BJ (cell line): Measurements from ENCODE around the gene SETD3. TPM values are rescaled to one million over a fixed set of nuclear protein-coding genes. Genes with fewer than 3 reads are reported as not detected.

Experiments used
- CTCF ChIA-PET: fragments of 350-600 bp; formaldehyde crosslinking; extraction: SDS; loops from one replicate; lab custom pipeline; 2021; ENCODE audit warnings: antibody characterized with exemption, inconsistent platforms; lab: Yijun Ruan, JAX
- POLR2A ChIA-PET: fragments of 300-600 bp; sonication (Branson Sonifier 250); formaldehyde crosslinking; extraction: SDS; loops from one replicate; lab custom pipeline; 2021; ENCODE audit warnings: antibody characterized with exemption; lab: Charles Lee
- DNase-seq: peaks from one replicate; pipeline ENCODE4 v3.0.0-alpha.2; 2011; ENCODE audit warnings: low read depth
- H3K27me3 ChIP-seq: 2 replicates; pipeline ENCODE4 v1.6.0; 2011; ENCODE audit warnings: low read length; ENCODE audit not compliant: control insufficient read depth, insufficient read depth
- H3K36me3 ChIP-seq: 2 replicates; pipeline ENCODE4 v1.5.1; 2011; ENCODE audit warnings: low read length; ENCODE audit not compliant: control insufficient read depth, insufficient read depth
- H3K4me3 ChIP-seq: 2 replicates; pipeline ENCODE4 v1.5.1; 2011; ENCODE audit warnings: low read depth, mild to moderate bottlenecking, control low read depth, low read length
- CTCF ChIP-seq: IDR thresholded peaks from 2 replicates; pipeline ENCODE4 v1.5.1; 2011; ENCODE audit warnings: low read depth, mild to moderate bottlenecking, control low read depth, inconsistent platforms, low read length, moderate library complexity; ENCODE audit not compliant: insufficient read depth
- polyA plus RNA-seq: library from polyadenylated mRNA; depleted of rRNA; stranded (reverse); fragments of >200 nt; gene quantifications from 2 replicates; pipeline ENCODE4 v1.2.3, GENCODE V29; 2011

SETD3 gene
- polyA plus RNA-seq, 1 experiment, result 20.2 TPM

- no peak for DNase-seq
- ChIA-PET POLR2A (no interaction called here), CTCF (interaction anchor here (0.6 to 2.8 kb wide), 3 partner anchors 8 to 153 kb away, joined by 3 to 14 read pairs (median 3); no protein-coding TSS in a partner anchor)
- no peaks in the 10 kb centered on the region for H3K27me3 ChIP-seq
- TF ChIP-seq CTCF, result no peak
- H3K4me3 ChIP-seq, result no peak overlapping the region
- peaks cover 9% of the 10 kb centered on the region; the same call in 1 of the 2 replicates for H3K36me3 ChIP-seq
Observed at GRCh38 chr14:99519347-99519881, 38.8 kb upstream of the SETD3 start.

GRCh38 chr14:99518441-99519346 is 38.0 kb upstream of the SETD3 start:
- TF ChIP-seq CTCF, result peak; percentile 97
- ChIA-PET POLR2A (no interaction called here), CTCF (interaction anchor here (1.0 to 2.8 kb wide), 8 partner anchors 9 to 114 kb away, joined by 3 to 14 read pairs (median 6); no protein-coding TSS in a partner anchor)
- no peak for DNase-seq
- H3K36me3 ChIP-seq, result peaks cover 11% of the 10 kb centered on the region; the same call in 1 of the 2 replicates
- no peaks in the 10 kb centered on the region for H3K27me3 ChIP-seq
- no peak overlapping the region for H3K4me3 ChIP-seq

GRCh38 chr14:99517643-99518381 is 37.2 kb upstream of the SETD3 start:
- Histone ChIP-seq H3K4me3 (no peak overlapping the region), H3K27me3 (no peaks in the 10 kb centered on the region), H3K36me3 (peaks cover 17% of the 10 kb centered on the region)
- no peak for DNase-seq
- TF ChIP-seq CTCF, result no peak
- ChIA-PET CTCF (interaction anchor here (0.6 to 2.8 kb wide), 11 partner anchors 10 to 115 kb away, joined by 3 to 14 read pairs (median 4); no protein-coding TSS in a partner anchor), POLR2A (interaction anchor here (0.5 kb wide), 1 partner anchor 361 kb away, joined by 4 read pairs; no protein-coding TSS in a partner anchor)

GRCh38 chr14:99516871-99517642 is 36.4 kb upstream of the SETD3 start:
- no peaks in the 10 kb centered on the region for H3K27me3 ChIP-seq
- no peak overlapping the region for H3K4me3 ChIP-seq
- peaks cover 21% of the 10 kb centered on the region for H3K36me3 ChIP-seq
- POLR2A ChIA-PET, result interaction anchor here (0.5 kb wide), 1 partner anchor 362 kb away, joined by 4 read pairs; no protein-coding TSS in a partner anchor
- no peak for TF ChIP-seq CTCF
- CTCF ChIA-PET, result interaction anchor here (0.6 to 2.8 kb wide), 13 partner anchors 9 to 116 kb away, joined by 3 to 14 read pairs (median 4); no protein-coding TSS in a partner anchor
- no peak for DNase-seq
